K562 (cell line): ENCODE measurements around the gene GNAT2. TPM values are rescaled to one million over a fixed set of nuclear protein-coding genes. Genes with fewer than 3 reads are reported as not detected.

Source experiments
- ATAC-seq: fragments of 200-7000 bp; cut with Tn5 transposase; 3 replicates; pipeline ENCODE4 v1.9.1; 2020; ENCODE audit warnings: moderate library complexity
- BruUV-seq: library from RNA; stranded (reverse); fragments of 400-500 nt; replicated peaks from 2 replicates; lab custom pipeline; 2021; lab: Mats Ljungman, UMichigan
- CTCF ChIA-PET: fragments of 300-600 bp; formaldehyde crosslinking; extraction: SDS; loops from one replicate; lab custom pipeline; 2021; ENCODE audit warnings: low intra/inter-chr PET ratio; lab: Yijun Ruan, JAX
- POLR2A ChIA-PET: fragments of 300-600, 350-650 bp; sonication (Branson Sonifier 250); formaldehyde crosslinking; extraction: SDS; loops from one replicate; lab custom pipeline; 2021; ENCODE audit warnings: antibody characterized with exemption, inconsistent platforms; lab: Yijun Ruan, JAX
- DNase-seq, 4 experiments: peaks; one replicate each; pipeline versions ENCODE4 v3.0.0 to v3.0.0-alpha.2; 2011 to 2018; ENCODE audit warnings: low spot score in 3 of 4, mixed read lengths in 3 of 4; ENCODE audit errors: extremely low read depth in 1 of 4
- FAIRE-seq: peaks from 2 replicates; lab custom pipeline; 2011; peaks lifted over from hg19 to GRCh38; lab: Jason Lieb, UNC
- H2AFZ ChIP-seq: 2 replicates; pipeline ENCODE4 v1.6.0; 2011; ENCODE audit warnings: low read depth, low read length, control low read depth, inconsistent platforms
- H3K27ac ChIP-seq: fragments of 200-600 bp; 3 replicates; pipeline ENCODE4 v1.8.0; 2011; ENCODE audit warnings: low read depth, mild to moderate bottlenecking, control low read depth, inconsistent platforms, low read length, moderate library complexity, mixed read lengths; ENCODE audit errors: extremely low read depth
- H3K27me3 ChIP-seq, 2 experiments: fragments of 300-600 bp in 1 of 2; 2 replicates in 1 of 2; 3 replicates in 1 of 2; pipeline versions ENCODE4 v1.6.0 to v1.8.0; 2011; ENCODE audit warnings: inconsistent platforms in 2 of 2, low read length in 2 of 2, mild to moderate bottlenecking in 1 of 2, mixed read lengths in 1 of 2, moderate library complexity in 1 of 2; ENCODE audit not compliant: control insufficient read depth in 2 of 2, insufficient read depth in 2 of 2
- H3K36me3 ChIP-seq: fragments of 300-600 bp; 3 replicates; pipeline ENCODE4 v1.8.0; 2011; ENCODE audit warnings: mild to moderate bottlenecking, low read length, inconsistent platforms; ENCODE audit not compliant: control insufficient read depth, insufficient read depth
- H3K4me1 ChIP-seq, 2 experiments: fragments of 200-600 bp in 1 of 2; replicated peaks in 1 of 2; 2 replicates in 1 of 2; 3 replicates in 1 of 2; pipeline versions ENCODE4 v1.5.1 to v1.8.0; 2011; ENCODE audit warnings: inconsistent platforms in 2 of 2, low read length in 2 of 2, mild to moderate bottlenecking in 1 of 2, mixed read lengths in 1 of 2, moderate library complexity in 1 of 2; ENCODE audit not compliant: control insufficient read depth in 2 of 2, insufficient read depth in 2 of 2
- H3K4me2 ChIP-seq: 2 replicates; pipeline ENCODE4 v1.6.1; 2011; ENCODE audit warnings: low read length, control low read depth, inconsistent platforms, mixed read lengths; ENCODE audit not compliant: insufficient read depth
- H3K4me3 ChIP-seq: fragments of 200-600 bp; sonication (generic), shearing (Covaris generic); 2 replicates; pipeline ENCODE4 v1.5.1; 2016; ENCODE audit warnings: control low read depth, inconsistent platforms
- H3K79me2 ChIP-seq: fragments of 200-600 bp; 3 replicates; pipeline ENCODE4 v1.8.0; 2011; ENCODE audit warnings: low read length, inconsistent platforms; ENCODE audit not compliant: control insufficient read depth, insufficient read depth
- H3K9ac ChIP-seq, 2 experiments: 2 replicates each; pipeline versions ENCODE4 v1.6.0 to v1.6.1; 2011; ENCODE audit warnings: low read depth in 2 of 2, low read length in 2 of 2, control low read depth in 1 of 2, inconsistent platforms in 1 of 2, mild to moderate bottlenecking in 1 of 2, mixed read lengths in 1 of 2; ENCODE audit not compliant: insufficient read depth in 1 of 2
- H3K9me1 ChIP-seq: one replicate; pipeline ENCODE4 v1.6.0; 2011; ENCODE audit warnings: inconsistent platforms, mild to moderate bottlenecking, low read length, moderate library complexity; ENCODE audit not compliant: control insufficient read depth, insufficient read depth
- H3K9me3 ChIP-seq: replicated peaks from 2 replicates; pipeline ENCODE4 v1.5.1; 2011; ENCODE audit warnings: low read depth, low read length, inconsistent platforms; ENCODE audit not compliant: control insufficient read depth, insufficient read depth
- H4K20me1 ChIP-seq: replicated peaks from 2 replicates; pipeline ENCODE4 v1.6.1; 2011; ENCODE audit warnings: low read length, inconsistent platforms, mixed read lengths; ENCODE audit not compliant: control insufficient read depth, insufficient read depth
- ELF1 ChIP-seq: fragments of 200-800 bp; sonication (Bioruptor generic); IDR thresholded peaks from 2 replicates; pipeline ENCODE4 v1.6.1; 2016; ENCODE audit warnings: missing genetic modification characterization, missing compliant biosample characterization
- FUS ChIP-seq: fragments of 200-400 bp; formaldehyde crosslinking; optimal IDR thresholded peaks from 2 replicates; pipeline ENCODE3; 2017; ENCODE audit warnings: low read depth, low read length
- NCOA1 ChIP-seq: fragments of 450-650 bp; IDR thresholded peaks from 2 replicates; pipeline ENCODE4 v1.6.1; 2016; ENCODE audit warnings: low read depth
- PTTG1 ChIP-seq: fragments of 450-650 bp; IDR thresholded peaks from 2 replicates; pipeline ENCODE4 v1.6.1; 2016; ENCODE audit warnings: low read depth, mild to moderate bottlenecking, missing genetic modification characterization, missing compliant biosample characterization
- ZNF239 ChIP-seq: fragments of 250-450 bp; sonication (Bioruptor Pico); IDR thresholded peaks from 2 replicates; pipeline ENCODE4 v1.4.0; 2020; ENCODE audit warnings: mild to moderate bottlenecking
- ZSCAN32 ChIP-seq: fragments of 450-650 bp; formaldehyde crosslinking; IDR thresholded peaks from 2 replicates; pipeline ENCODE4 v1.4.0; 2020; ENCODE audit warnings: mild to moderate bottlenecking, moderate library complexity
- WGBS: fragments of 100-300 bp; shearing (Covaris generic); methylation state at CpG from one replicate; pipeline ENCODE4 v1.1.6; 2016; ENCODE audit warnings: low coverage, mixed read lengths; ENCODE audit not compliant: insufficient coverage; ENCODE audit errors: missing lambda C conversion rate; 5-methylcytosine and 5-hydroxymethylcytosine counted together
- in situ Hi-C: fragments of 300-500 bp; cut with MboI; formaldehyde crosslinking; loops from 4 replicates; pipeline ENCODE4 v1.15.0; 2018; ENCODE audit warnings: inconsistent platforms, mixed read lengths
- intact Hi-C: fragments of 100-400 bp; cut with micrococcal nuclease; formaldehyde crosslinking; loops from 2 replicates; pipeline ENCODE4 v1.14.2; 2022
- polyA plus RNA-seq, 8 experiments: library from polyadenylated mRNA; depleted of rRNA in 4 of 8; stranded (reverse) in 5 of 8; unstranded in 3 of 8; fragments of >200 nt; fragmentation: Nextera tagmentation in 2 of 8; fragmentation: Illumina TruSeq in 1 of 8; extraction: Ambion mirVana in 2 of 8; extraction: Trizol in 1 of 8; gene quantifications; 2 replicates each; pipeline versions ENCODE4 v1.2.1 to v1.2.3, GENCODE V29; 2011 to 2014; ENCODE audit warnings: inconsistent platforms in 1 of 8, missing spikeins in 1 of 8
- total RNA-seq, 7 experiments: library from RNA; depleted of rRNA in 6 of 7; stranded (reverse); fragments of >200 nt in 6 of 7; fragmentation: Illumina TruSeq in 2 of 7; extraction: Trizol in 2 of 7; gene quantifications; 2 replicates each; pipeline versions ENCODE4 v1.2.1 to v1.2.3, GENCODE V29; 2011 to 2021; ENCODE audit warnings: low replicate concordance in 1 of 7
- TF ChIP-seq, protein P1 (sequence below): fragments of 450-650 bp; IDR thresholded peaks from 2 replicates; pipeline ENCODE4 v1.6.1; 2017; ENCODE audit warnings: antibody characterized with exemption
- TF ChIP-seq, protein P2 (sequence below): sonication (generic); formaldehyde crosslinking; IDR thresholded peaks from 2 replicates; pipeline ENCODE4 v1.8.0; 2022; ENCODE audit warnings: mild to moderate bottlenecking, missing genetic modification reagents, borderline replicate concordance
- TF ChIP-seq, protein P3 (sequence below): fragments of 250-450 bp; sonication (Bioruptor Pico); IDR thresholded peaks from 2 replicates; pipeline ENCODE4 v1.4.0; 2020; ENCODE audit warnings: mild to moderate bottlenecking
- TF ChIP-seq, protein P4 (sequence below), 2 experiments: fragments of 450-650 bp; conservative IDR thresholded peaks; 2 replicates each; pipeline ENCODE4 v1.6.1; 2017; ENCODE audit warnings: mild to moderate bottlenecking in 2 of 2, moderate library complexity in 2 of 2

Gene GNAT2
- total and polyA plus RNA-seq, 9 of the 15 experiments (the other 6 are each of a cell fraction or from before 2014, with no cell fraction given) = 0.06 to 0.52 (median 0.24) TPM; not detected in 1

DNA sequence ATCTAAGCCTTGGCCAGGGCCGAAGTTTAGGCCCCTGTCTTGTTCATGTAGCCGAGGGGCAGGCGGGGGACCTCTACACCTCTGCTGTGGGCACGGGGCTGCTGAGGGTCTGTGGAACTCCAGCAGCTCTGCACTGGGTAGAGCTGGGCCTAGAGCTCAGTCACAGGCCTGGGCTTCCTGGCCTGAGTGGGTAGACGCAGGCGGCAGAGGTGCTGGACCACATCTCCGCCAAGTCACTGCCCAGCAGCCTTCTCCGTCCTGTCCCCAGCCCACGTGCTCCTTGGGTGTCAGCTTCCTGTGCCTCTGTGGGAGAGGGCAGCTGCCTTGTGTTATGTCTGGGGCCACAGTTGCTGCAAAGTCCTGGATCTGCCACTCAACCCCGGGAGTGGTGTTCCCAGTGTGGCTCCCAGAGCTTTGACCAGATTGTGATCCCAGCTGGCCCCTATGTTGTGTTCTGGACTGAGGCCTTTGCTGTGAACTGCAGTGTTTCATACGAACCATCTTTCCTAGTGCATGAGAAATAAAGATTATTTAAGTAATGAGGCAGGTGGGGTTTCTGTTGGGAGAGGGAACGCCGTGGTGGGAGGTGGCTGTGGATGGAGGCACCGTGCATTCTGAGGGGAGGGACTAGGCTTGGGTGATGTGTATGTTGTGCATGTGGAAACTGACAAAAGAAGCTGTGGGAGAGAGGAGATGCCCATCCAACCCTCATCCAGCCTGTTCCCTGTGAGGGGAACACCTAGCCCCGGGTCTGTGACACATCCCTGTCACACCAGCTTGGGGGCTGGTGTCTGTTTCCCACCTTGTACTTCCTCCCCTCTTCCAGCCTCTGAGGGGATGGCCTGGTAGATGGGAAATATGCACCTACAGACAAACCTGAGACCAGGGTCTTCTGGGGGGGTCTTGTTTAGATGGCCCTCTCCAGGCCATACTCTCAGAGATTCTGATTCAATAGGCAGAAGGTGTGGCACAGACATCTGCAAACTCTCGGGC is 12.4 kb upstream of the GNAT2 start:
- Histone ChIP-seq H3K9ac (no peak overlapping the region), H4K20me1 (peaks cover 4% of the 10 kb centered on the region; the same call in 1 of the 2 replicates), H3K9me1 (peaks cover 5% of the 10 kb centered on the region), H3K4me2 (no peak overlapping the region), H2AFZ (no peak overlapping the region), H3K36me3 (peaks cover 52% of the 10 kb centered on the region; the same call in 2 of the 3 replicates), H3K4me1 (peaks cover 0 to 31% of the 10 kb centered on the region in 2 experiments; a peak in 3 of 5 replicates), H3K79me2 (no peaks in the 10 kb centered on the region), H3K27ac (no peak overlapping the region), H3K27me3 (no peaks in the 10 kb centered on the region), H3K4me3 (no peak overlapping the region), H3K9me3 (no peaks in the 10 kb centered on the region)
- ChIA-PET POLR2A (interaction anchor here (0.6 to 4.2 kb wide), 6 partner anchors 8 to 140 kb away, joined by 3 to 23 read pairs (median 5); partner anchors contain the start of gene GNAI3), CTCF (interaction anchor here (0.6 to 0.7 kb wide), 2 partner anchors 9 to 85 kb away, joined by 3 to 4 read pairs; no protein-coding TSS in a partner anchor)
- DNase-seq = no peak
- no peak for ATAC-seq
- in situ Hi-C loops = no loop called here
- 76% methylated on average over 16 of the region's 16 CpGs for WGBS
- FAIRE-seq = no peak
- TSS peak; percentile 31 for BruUV-seq
- TF ChIP-seq, protein P1, sequence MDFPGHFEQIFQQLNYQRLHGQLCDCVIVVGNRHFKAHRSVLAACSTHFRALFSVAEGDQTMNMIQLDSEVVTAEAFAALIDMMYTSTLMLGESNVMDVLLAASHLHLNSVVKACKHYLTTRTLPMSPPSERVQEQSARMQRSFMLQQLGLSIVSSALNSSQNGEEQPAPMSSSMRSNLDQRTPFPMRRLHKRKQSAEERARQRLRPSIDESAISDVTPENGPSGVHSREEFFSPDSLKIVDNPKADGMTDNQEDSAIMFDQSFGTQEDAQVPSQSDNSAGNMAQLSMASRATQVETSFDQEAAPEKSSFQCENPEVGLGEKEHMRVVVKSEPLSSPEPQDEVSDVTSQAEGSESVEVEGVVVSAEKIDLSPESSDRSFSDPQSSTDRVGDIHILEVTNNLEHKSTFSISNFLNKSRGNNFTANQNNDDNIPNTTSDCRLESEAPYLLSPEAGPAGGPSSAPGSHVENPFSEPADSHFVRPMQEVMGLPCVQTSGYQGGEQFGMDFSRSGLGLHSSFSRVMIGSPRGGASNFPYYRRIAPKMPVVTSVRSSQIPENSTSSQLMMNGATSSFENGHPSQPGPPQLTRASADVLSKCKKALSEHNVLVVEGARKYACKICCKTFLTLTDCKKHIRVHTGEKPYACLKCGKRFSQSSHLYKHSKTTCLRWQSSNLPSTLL = no peak
- no peak for TF ChIP-seq NCOA1
- TF ChIP-seq FUS = no peak
- TF ChIP-seq, protein P2, sequence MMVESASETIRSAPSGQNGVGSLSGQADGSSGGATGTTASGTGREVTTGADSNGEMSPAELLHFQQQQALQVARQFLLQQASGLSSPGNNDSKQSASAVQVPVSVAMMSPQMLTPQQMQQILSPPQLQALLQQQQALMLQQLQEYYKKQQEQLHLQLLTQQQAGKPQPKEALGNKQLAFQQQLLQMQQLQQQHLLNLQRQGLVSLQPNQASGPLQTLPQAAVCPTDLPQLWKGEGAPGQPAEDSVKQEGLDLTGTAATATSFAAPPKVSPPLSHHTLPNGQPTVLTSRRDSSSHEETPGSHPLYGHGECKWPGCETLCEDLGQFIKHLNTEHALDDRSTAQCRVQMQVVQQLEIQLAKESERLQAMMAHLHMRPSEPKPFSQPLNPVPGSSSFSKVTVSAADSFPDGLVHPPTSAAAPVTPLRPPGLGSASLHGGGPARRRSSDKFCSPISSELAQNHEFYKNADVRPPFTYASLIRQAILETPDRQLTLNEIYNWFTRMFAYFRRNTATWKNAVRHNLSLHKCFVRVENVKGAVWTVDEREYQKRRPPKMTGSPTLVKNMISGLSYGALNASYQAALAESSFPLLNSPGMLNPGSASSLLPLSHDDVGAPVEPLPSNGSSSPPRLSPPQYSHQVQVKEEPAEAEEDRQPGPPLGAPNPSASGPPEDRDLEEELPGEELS = no peak
- no peak for TF ChIP-seq PTTG1 (tag)
- TF ChIP-seq ELF1 = no peak
- TF ChIP-seq, protein P3, sequence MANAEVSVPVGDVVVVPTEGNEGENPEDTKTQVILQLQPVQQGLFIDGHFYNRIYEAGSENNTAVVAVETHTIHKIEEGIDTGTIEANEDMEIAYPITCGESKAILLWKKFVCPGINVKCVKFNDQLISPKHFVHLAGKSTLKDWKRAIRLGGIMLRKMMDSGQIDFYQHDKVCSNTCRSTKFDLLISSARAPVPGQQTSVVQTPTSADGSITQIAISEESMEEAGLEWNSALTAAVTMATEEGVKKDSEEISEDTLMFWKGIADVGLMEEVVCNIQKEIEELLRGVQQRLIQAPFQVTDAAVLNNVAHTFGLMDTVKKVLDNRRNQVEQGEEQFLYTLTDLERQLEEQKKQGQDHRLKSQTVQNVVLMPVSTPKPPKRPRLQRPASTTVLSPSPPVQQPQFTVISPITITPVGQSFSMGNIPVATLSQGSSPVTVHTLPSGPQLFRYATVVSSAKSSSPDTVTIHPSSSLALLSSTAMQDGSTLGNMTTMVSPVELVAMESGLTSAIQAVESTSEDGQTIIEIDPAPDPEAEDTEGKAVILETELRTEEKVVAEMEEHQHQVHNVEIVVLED (CRISPR knock-in tag) = no peak
- no peak for TF ChIP-seq ZSCAN32 (CRISPR knock-in tag)
- no peak for TF ChIP-seq ZNF239 (CRISPR knock-in tag)
- TF ChIP-seq, protein P4, sequence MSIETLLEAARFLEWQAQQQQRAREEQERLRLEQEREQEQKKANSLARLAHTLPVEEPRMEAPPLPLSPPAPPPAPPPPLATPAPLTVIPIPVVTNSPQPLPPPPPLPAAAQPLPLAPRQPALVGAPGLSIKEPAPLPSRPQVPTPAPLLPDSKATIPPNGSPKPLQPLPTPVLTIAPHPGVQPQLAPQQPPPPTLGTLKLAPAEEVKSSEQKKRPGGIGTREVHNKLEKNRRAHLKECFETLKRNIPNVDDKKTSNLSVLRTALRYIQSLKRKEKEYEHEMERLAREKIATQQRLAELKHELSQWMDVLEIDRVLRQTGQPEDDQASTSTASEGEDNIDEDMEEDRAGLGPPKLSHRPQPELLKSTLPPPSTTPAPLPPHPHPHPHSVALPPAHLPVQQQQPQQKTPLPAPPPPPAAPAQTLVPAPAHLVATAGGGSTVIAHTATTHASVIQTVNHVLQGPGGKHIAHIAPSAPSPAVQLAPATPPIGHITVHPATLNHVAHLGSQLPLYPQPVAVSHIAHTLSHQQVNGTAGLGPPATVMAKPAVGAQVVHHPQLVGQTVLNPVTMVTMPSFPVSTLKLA (conservative IDR thresholded peaks at IDR 0.05) = no peak
- intact Hi-C loops = no loop called here
